GM18502 (cell line): ENCODE results near the gene DAP3.
"Not testable (repeated sequence)": the region's sequence is repeated elsewhere in the genome, so short reads cannot be mapped to it uniquely, and the experiment has no call there.

ENCODE experiments used
- ATAC-seq: cut with Tn5 transposase; IDR thresholded peaks from one replicate; pipeline ENCODE4 v1.9.1; 2021; ENCODE audit warnings: mild to moderate bottlenecking; ENCODE audit not compliant: unreplicated experiment, poor library complexity

DAP3 gene

GRCh38 chr1:155689081-155689607 lies at the start of gene DAP3:
Gene DAP3 (plus strand): TSS chr1:155689091. CDS start chr1:155709780, 20,689 bp downstream.
- ATAC-seq, result not testable (repeated sequence)

- no peak for ATAC-seq
Observed at GRCh38 chr1:155640367-155640766, 48.5 kb upstream of the DAP3 start.

GRCh38 chr1:155642559-155643180 lies 46.2 kb upstream of the DAP3 start:
- not testable (repeated sequence) for ATAC-seq

- no peak for ATAC-seq
Observed at GRCh38 chr1:155643230-155643629, 45.7 kb upstream of the DAP3 start.

GRCh38 chr1:155645034-155645598 lies 43.8 kb upstream of the DAP3 start:
- ATAC-seq, result no peak

- ATAC-seq, result no peak
Observed at GRCh38 chr1:155645648-155646047, 43.2 kb upstream of the DAP3 start.

- no peak for ATAC-seq
Observed at GRCh38 chr1:155646307-155646706, 42.6 kb upstream of the DAP3 start.

- ATAC-seq, result no peak
Observed at GRCh38 chr1:155648207-155649147, 40.4 kb upstream of the DAP3 start.

GRCh38 chr1:155649676-155650075 lies 39.2 kb upstream of the DAP3 start:
- no peak for ATAC-seq

- no peak for ATAC-seq
Observed at GRCh38 chr1:155650231-155650757, 38.6 kb upstream of the DAP3 start.

GRCh38 chr1:155651861-155652661 lies 36.8 kb upstream of the DAP3 start:
- ATAC-seq, result no peak

- no peak for ATAC-seq
Observed at GRCh38 chr1:155652951-155653350, 35.9 kb upstream of the DAP3 start.

- no peak for ATAC-seq
Observed at GRCh38 chr1:155657463-155657862, 31.4 kb upstream of the DAP3 start.

GRCh38 chr1:155661239-155661638 lies 27.7 kb upstream of the DAP3 start:
- not testable (repeated sequence) for ATAC-seq

GRCh38 chr1:155669233-155670162 lies 19.4 kb upstream of the DAP3 start:
- ATAC-seq, result no peak

GRCh38 chr1:155671750-155672149 lies 17.1 kb upstream of the DAP3 start:
- no peak for ATAC-seq

GRCh38 chr1:155673003-155673402 lies 15.9 kb upstream of the DAP3 start:
- no peak for ATAC-seq

- no peak for ATAC-seq
Observed at GRCh38 chr1:155678027-155678426, 10.9 kb upstream of the DAP3 start.

GRCh38 chr1:155678992-155679391 lies 9.9 kb upstream of the DAP3 start:
- ATAC-seq, result not testable (repeated sequence)
